PFSK-1 (cell line): ENCODE measurements around the gene UBA1.

ENCODE experiments used
- POLR2AphosphoS5 ChIP-seq: IDR thresholded peaks from 2 replicates; pipeline ENCODE4 v1.6.1; 2012; ENCODE audit warnings: low read depth, mild to moderate bottlenecking, control low read depth, low read length, moderate library complexity
- SIN3A ChIP-seq: IDR thresholded peaks from 2 replicates; pipeline ENCODE4 v1.6.1; 2012; ENCODE audit warnings: mild to moderate bottlenecking, low read length, moderate library complexity, borderline replicate concordance; ENCODE audit not compliant: insufficient read depth
- TAF1 ChIP-seq: IDR thresholded peaks from 2 replicates; pipeline ENCODE4 v1.6.1; 2012; ENCODE audit warnings: low read length, control low read depth, borderline replicate concordance; ENCODE audit not compliant: insufficient read depth
- TF ChIP-seq, protein P1 (sequence below), 2 experiments: IDR thresholded peaks; 2 replicates each; pipeline versions ENCODE4 v1.6.1 to v1.8.0; 2011 to 2012; ENCODE audit warnings: low read depth in 2 of 2, low read length in 2 of 2, control low read depth in 1 of 2, inconsistent platforms in 1 of 2, mild to moderate bottlenecking in 1 of 2, moderate library complexity in 1 of 2; ENCODE audit not compliant: insufficient read depth in 1 of 2

- peak; percentile 82 for TF ChIP-seq POLR2AphosphoS5
- TF ChIP-seq, protein P1, sequence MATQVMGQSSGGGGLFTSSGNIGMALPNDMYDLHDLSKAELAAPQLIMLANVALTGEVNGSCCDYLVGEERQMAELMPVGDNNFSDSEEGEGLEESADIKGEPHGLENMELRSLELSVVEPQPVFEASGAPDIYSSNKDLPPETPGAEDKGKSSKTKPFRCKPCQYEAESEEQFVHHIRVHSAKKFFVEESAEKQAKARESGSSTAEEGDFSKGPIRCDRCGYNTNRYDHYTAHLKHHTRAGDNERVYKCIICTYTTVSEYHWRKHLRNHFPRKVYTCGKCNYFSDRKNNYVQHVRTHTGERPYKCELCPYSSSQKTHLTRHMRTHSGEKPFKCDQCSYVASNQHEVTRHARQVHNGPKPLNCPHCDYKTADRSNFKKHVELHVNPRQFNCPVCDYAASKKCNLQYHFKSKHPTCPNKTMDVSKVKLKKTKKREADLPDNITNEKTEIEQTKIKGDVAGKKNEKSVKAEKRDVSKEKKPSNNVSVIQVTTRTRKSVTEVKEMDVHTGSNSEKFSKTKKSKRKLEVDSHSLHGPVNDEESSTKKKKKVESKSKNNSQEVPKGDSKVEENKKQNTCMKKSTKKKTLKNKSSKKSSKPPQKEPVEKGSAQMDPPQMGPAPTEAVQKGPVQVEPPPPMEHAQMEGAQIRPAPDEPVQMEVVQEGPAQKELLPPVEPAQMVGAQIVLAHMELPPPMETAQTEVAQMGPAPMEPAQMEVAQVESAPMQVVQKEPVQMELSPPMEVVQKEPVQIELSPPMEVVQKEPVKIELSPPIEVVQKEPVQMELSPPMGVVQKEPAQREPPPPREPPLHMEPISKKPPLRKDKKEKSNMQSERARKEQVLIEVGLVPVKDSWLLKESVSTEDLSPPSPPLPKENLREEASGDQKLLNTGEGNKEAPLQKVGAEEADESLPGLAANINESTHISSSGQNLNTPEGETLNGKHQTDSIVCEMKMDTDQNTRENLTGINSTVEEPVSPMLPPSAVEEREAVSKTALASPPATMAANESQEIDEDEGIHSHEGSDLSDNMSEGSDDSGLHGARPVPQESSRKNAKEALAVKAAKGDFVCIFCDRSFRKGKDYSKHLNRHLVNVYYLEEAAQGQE (IDR thresholded peaks at IDR 0.05; ENCODE audit: insufficient read depth in 1 of 2, low read depth in 2 of 2, low read length in 2 of 2) = no peak
- peak; percentile 12; the same call in 1 of the 2 replicates for TF ChIP-seq SIN3A
- TF ChIP-seq TAF1 = peak; percentile 79
Measured at GRCh38 chrX:47144626-47145394, 48.8 kb upstream of the UBA1 start, which contains the start of the genes NDUFB11 and RBM10.
